Left lobe of liver (tissue), 2 donors: ENCODE measurements around the gene ABCB6. TPM values are rescaled to one million over a fixed set of nuclear protein-coding genes. Genes with fewer than 3 reads are reported as not detected.
"Not testable (repeated sequence)": the region's sequence is repeated elsewhere in the genome, so short reads cannot be mapped to it uniquely, and the experiment has no call there.

ENCODE experiments used
- ATAC-seq: fragments of 200-7000 bp; cut with Tn5 transposase; one replicate; pipeline ENCODE4 v1.9.1; 2020; ENCODE audit warnings: mild to moderate bottlenecking, moderate library complexity
- DNase-seq: peaks from one replicate; pipeline ENCODE4 v3.0.0-alpha.2; 2020; ENCODE audit warnings: low spot score
- total RNA-seq: library from RNA; stranded (reverse); gene quantifications from one replicate; pipeline ENCODE4 v1.2.1, GENCODE V29; 2021
- donor health status: DM: no; HTN: no; CAD: no; lungs with moderate emphysema.
- donor health status: DM: no; HTN: yes; CAD: no.

ABCB6 gene
- 53.5 TPM for total RNA-seq

DNA sequence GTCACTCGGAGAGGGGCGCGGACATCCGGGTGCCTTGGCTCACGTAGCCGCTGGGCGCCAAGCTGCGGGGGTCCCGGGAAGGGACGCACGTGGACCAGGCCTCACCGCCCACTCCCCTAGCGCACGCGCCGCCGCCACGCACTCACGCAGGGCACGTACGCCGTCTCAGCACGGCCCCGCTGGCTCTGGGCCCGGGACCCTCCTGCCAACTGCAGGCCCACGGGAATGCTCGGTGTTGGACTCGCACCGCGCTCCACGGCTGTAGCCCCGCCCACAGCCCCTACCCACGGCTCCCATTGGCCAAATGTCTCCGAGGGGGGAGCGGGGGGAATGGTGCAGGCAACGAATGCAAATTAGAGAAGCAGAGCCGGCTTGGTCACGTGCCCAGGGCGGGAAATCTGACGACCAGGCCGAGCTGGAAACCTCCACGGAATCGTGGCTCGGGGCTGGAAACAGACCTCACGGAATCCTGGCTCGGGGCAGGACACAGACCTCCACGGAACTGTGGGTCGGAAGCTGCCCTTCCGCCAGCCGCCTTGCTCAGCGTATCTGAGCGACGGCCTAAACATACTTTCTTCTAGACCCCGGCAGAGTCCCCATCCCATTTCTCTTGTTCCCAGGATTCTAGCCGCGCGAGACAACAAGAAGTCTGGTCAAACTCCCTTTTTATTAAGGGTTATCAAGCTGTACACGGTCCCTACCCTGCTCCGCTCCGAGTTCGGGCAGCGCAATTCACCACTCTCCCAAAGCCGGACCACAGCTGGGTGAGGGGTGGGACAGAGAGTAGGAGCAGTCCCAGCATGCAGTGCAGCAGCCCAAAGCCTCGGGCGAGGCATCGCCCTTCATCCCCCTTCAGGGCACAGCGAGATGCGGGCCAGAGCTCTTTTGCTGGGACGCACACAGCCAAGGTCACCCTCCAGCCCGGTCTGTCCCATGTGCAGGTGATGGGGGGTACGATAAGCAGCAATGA lies at the start of gene ABCB6:
Gene ABCB6 (minus strand): TSS at position 227 of the 970 bp plus-strand sequence. CDS start 285 bp downstream, outside the sequence.
- ATAC-seq (peak; percentile 89), DNase-seq (peak; percentile 98)

DNA sequence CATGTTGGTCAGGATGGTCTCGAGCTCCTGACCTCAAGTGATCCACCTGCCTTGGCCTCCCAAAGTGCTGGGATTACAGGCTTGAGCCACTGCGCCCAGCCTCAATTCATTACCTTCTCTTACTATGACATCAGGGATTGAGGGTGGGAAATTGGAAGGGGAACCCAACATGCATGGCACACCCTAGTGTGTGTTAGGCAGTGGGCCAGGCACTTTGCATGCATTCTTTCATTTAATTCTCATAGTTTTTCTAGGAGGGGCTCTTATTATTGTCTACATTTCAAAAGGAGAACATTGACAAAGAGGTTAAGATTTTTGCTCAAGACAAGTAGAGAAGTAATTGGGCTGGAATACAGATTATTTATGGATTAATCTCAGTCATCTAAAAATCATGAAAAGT lies 49.5 kb upstream of the ABCB6 start:
- DNase-seq = no peak
- no peak for ATAC-seq

DNA sequence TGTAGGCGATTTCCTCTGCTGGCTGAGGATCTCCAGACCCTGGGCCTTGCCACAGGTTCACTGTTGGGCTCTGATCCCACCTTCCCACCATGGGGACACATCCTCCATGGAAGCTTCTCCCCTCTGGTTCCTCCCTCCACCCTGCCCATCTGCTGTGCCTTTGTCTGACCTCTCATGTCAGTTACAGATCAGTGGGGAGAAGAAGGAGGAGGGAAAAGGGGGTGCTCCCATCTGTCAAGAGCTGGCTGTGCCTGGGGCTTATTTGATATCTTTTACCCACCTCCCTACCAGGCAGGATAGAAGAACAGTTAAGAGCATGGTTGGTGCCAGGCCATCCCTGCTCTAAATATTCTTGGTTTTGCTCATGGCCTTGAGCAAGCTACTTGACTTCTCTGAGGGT lies 48.1 kb upstream of the ABCB6 start:
- DNase-seq (no peak), ATAC-seq (no peak)

DNA sequence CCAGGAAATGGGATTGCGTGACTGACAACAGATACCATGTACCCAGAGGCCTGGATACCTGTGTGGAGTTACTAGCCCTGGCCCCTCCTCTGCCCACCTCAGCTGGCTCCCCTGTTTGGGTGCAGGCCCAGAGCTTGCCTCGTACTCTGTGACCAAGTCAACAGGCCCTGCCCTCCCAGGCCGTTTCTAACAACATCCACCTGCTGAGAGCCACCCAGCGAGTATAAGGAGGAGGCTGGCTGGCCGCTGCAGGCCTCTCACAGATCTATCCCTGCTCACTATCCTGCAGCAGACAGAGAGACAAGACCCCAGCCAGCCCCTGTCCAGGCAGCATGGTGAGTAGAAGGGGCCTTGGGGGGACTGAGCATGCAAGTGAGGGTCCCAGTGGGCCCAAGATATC lies 47.5 kb upstream of the ABCB6 start:
- DNase-seq = no peak
- no peak for ATAC-seq

DNA sequence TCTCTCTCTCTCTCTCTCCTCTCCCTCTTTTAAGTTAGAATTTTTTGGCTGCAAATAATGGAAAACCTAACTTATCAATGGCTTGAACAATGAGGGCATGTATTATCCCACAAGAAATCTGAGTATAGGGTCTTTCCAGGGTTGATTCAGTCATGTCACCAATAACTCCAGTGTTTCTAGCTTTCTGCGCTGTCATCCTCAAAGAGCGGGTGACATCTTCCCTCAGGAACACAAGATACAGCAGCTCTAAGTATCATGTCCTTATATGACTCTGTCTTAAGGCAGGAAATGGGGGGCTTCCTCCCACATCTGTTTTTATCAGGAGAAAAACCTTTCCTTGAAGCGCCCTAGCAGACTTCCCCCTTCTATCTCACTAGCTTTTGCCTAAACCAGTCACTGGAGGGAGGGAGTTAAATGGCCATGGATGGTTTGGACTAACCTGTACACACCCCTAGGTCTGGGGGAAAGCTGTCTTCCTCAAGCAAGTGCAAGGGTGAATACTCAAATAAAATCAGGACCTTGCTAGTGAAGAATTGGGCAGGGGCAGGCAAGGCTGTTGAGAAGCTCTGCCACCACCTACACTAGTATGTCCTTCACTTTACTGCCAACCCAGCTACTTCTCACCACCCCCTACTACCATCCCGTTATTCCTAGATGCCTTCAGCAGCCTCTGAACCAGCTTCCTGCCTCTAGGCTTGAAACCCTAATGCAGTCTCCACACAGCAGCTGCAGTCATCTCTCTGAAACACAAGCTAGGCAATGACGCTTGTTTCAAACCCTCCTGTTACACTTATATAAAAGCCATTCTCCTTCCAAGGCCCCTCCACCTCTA lies 42.5 kb upstream of the ABCB6 start:
- ATAC-seq = no peak

DNA sequence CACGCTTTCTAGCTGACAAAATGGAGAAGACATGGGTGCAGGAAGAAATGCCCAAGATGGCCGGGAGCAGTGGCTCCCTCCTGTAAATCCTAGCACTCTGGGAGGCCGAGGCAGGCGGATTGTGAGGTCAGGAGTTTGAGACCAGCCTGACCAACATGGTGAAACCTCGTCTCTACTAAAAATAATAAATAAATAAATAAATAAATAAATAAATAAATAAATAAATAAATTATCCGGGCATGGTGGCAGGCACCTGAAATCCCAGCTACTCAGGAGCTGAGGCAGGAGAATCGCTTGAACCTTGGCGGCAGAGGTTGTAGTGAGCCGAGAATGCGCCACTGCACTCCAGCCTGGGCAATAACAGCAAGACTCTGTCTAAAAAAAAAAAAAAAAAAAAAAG lies 40.2 kb upstream of the ABCB6 start:
- ATAC-seq, DNase-seq: not testable (repeated sequence)

More for the DNA sequence above, 42.5 kb upstream of the ABCB6 start:
- no peak for DNase-seq

DNA sequence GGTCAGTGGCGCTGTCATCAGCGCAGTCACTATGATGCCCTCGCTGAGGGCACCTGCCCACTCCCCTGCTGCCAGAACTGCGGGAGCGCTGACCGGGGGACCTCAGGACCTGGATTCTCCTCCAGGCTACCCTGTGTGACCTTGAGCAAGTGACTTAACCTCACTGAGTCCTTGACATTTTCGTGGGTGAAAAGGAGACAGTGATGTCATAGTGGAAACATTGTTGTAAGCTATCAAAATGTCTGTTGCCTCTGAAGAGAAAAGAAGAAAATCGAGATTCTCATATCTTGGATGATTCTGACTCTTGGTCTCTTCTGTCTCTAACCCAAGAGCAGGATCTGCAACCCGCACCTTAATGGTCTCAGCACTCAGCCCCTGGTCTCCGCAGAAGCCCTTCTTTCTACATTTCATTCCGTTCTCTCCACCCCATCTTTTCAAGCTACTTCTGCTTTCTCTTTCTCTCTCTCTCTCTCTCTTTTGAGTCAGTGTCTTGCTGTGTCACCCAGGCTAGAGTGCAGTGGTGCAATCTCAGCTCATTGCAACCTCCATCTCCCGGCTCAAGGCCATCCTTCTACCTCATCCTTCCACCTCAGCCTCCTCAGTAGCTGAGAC lies 35.9 kb upstream of the ABCB6 start:
- no peak for DNase-seq
- peak; percentile 14 for ATAC-seq

DNA sequence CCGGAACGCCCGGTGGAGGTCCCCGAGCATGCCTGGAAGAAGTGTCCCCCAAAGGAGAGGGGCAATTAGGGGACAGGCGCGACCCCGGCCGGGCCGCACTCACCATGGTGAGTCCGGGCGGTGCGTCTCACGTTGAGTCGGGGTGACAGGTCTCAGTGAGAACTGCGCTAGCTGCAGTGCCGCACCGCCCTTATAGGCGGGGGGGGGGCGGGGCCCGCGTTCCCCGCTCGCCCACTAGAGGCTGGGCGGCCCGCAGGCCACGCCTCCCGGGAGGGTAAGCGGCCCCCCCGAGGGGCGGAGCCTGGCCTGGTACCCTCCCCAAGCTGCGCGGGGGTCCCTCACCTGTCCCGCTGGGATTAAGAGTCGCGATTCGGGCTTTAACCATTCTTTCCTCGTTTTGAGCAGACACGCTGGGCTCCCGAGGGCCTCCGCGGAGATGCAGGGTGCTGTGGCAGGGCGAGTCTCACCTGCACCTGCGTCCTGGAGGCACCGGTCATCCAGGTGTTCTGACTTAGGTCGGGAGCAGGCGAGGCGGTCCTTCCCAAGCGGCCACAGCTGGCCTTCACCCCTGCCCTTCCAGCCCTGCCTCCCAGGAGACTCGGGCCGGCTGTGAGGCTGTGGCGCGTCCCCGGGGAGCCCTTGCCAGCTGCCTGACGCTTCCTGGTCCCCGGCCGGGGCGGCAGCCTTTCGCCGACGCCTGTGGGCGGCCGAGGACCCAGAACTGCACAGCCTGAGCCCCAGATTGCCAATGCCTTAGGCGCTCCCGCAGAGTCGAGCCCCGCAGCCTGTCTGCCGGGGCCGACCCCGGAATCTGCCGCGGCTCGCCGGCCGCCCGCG lies 35.2 kb upstream of the ABCB6 start, which contains the start of gene TUBA4A:
Gene TUBA4A (minus strand): TSS at position 166 of the 837 bp plus-strand sequence. CDS start 60 bp downstream, at position 106.
- ATAC-seq (peak; percentile 86), DNase-seq (peak; percentile 91)

DNA sequence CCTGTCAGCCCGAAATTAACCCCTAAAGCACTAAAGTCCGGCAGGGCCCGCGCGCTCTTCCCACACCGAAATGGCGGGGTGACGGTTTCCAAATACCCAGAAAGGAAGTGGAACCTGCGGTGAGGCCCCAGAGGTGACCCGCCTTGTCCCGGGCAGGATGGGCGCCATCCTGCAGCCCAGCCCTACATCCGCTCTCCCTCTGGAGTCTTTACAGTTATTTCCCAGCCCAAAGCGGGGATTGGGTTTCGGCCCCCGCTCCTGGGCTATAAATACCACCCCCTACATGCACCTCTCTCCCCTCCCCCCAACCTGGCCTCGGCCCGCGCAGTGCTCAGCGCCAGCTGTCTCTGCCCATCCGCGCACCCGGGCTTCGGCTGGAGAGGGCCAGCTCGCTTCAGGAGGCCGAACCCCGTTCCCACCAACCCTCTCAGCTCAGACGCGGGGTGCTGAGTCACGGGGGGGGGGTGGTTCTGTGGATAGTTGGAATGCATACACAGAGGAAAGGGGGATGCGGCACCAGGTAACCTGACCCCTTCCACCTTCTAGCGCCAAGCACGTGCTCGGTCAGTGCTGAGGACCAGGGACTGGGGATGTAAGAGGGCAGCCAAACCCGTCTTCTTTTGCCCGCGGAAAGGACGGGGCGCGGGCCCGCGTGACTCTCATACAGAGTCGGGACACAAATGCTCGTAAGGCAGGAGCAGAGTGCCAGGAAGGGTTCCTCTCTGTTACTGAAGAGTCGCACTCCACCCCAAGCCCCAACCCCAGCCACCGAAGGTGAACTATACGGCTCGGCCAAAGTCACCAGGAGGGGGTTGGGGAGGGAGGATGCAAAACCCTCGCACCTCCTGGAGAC lies 34.4 kb upstream of the ABCB6 start, which contains the start of gene TUBA4B:
Gene TUBA4B (plus strand): TSS at position 344 of the 853 bp plus-strand sequence. CDS start 165 bp downstream, at position 509.
- DNase-seq = no peak

DNA sequence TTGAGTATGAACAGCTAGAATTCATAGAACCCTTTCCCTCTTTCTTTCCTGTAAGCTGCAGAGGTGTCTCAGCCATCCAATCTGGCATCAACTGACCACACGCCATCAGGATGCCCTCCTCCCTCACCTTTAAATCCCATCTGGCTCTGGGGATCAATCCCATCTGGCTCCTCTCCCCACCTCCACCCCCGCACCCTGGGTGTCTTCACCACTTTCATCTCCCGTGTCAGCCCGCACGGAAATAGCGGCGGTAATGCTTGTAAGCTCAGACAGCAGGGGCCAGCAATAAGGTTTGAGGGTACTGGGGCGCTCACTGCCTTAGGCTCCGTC lies 33.8 kb upstream of the ABCB6 start:
- ATAC-seq = no peak
- DNase-seq = no peak

More for the DNA sequence above, 34.4 kb upstream of the ABCB6 start, which contains the start of gene TUBA4B:
- peak; percentile 7 for ATAC-seq

DNA sequence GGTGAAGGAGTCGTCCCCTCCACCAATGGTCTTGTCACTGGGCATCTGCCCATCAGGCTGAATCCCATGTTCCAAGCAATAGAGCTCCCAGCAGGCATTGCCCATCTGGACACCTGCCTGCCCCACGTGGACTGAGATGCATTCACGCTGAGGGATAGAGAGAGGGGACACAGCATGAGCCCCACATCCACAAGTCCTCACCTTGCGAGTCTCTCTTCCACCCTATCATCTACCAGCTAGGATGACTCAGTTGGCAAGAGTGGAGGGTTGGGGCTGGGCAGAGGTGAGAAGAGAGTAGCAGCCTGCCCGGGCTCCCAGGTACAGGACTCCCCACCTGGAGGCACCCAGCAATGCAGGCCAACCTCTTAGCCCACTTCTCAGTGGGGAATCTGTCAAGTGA lies 33.3 kb upstream of the ABCB6 start:
- no peak for ATAC-seq
- no peak for DNase-seq

DNA sequence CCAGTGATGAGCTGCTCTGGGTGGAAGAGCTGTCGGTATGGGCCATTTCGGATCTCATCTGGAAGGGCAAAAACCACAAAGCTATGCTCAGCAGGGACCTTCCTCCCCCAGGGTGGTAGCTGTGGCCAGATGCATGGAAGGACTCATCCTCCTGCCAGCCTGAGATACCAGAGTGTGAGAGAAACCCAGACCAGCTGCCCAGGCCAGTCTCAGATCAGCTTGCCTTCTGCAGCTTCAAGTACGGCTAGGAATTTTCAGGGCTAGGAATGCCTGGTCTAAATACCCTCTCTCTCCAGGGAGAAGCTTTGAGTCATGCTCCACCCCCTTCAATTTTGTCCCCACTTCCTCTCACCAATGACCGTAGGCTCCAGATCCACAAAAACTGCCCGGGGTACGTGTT lies 32.9 kb upstream of the ABCB6 start:
- ATAC-seq = no peak
- no peak for DNase-seq

DNA sequence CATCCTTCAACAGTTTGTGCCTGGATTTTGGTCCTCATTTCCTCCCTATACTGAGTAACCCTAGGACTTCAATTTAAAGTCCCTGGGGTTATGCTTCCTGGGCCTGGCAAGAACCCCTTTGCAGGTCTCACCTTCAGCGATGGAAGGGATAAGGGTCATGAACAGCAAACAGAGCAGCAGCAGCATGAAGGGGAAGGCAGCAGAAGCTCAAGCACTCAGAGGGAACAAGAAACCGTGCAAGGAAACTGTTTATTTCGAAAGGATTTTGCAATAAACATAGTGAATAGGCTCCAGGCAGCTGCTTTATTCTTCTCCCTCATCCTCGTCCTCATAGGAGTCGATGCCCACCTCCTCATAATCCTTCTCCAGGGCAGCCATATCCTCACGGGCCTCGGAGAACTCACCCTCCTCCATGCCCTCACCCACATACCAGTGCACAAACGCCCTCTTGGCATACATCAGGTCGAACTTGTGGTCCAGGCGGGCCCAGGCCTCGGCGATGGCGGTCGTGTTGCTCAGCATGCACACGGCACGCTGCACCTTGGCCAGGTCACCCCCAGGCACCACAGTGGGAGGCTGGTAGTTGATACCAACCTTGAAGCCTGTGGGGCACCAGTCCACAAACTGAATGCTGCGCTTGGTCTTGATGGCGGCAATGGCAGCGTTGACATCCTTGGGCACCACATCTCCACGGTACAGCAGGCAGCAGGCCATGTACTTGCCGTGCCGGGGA lies 31.5 kb upstream of the ABCB6 start:
- no peak for ATAC-seq
- no peak for DNase-seq

DNA sequence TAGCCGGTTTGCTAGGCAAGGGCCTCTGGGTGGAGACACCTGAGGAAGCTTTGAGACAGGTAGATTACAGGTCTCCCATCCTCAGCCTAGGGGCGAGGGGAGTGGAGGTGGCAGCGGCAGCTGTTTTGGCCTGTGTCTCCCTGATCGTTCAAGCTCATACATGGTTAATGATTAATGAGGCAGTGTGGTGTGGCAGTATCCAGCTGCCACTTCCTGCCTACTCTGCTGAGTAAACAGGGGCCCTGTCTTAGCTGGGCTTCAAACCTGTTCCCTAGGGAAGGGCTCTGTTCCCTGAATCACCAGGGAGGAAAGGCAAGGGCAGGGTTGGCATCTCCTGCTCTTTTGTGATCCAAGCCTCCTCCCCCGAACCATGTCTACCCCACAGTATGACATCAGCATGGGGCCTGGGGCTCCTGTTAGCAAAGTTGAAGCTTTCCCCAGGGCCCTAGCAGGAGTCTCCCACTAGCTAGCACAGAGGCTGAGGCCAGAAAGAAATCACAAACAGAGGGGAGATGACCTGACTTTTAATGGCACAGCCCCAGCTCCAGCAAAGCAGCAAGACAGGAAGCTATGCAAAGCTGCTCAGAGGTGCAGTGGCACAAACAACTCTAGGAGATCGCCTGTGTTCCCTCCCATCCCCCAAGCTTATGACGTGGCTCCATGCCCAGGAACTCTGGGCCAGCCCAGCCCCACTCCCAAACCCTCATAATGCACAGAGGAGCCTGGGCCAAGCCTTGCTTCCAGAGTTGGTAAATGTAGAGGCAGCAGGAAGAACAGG lies 30.6 kb upstream of the ABCB6 start:
- peak; percentile 91 for DNase-seq
- peak; percentile 71 for ATAC-seq

DNA sequence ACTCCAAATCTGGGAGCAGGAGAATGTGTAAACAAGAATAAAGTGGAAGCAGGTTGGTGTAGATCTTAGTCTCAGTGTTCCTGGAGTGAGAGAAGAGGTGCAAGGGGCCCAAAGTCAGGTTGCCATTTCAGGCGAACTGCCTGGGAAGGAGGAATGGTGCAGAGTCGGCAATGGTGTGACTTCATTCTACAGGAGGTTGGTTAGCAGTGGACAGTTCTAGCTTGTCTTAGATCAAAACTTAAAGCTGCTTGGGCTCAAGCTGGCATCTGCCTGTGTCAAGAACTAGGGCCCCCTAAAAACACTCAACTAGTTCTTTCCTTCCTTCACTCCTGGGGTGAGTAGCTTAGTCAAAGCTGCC lies 30.1 kb upstream of the ABCB6 start:
- DNase-seq = no peak
- ATAC-seq = no peak

DNA sequence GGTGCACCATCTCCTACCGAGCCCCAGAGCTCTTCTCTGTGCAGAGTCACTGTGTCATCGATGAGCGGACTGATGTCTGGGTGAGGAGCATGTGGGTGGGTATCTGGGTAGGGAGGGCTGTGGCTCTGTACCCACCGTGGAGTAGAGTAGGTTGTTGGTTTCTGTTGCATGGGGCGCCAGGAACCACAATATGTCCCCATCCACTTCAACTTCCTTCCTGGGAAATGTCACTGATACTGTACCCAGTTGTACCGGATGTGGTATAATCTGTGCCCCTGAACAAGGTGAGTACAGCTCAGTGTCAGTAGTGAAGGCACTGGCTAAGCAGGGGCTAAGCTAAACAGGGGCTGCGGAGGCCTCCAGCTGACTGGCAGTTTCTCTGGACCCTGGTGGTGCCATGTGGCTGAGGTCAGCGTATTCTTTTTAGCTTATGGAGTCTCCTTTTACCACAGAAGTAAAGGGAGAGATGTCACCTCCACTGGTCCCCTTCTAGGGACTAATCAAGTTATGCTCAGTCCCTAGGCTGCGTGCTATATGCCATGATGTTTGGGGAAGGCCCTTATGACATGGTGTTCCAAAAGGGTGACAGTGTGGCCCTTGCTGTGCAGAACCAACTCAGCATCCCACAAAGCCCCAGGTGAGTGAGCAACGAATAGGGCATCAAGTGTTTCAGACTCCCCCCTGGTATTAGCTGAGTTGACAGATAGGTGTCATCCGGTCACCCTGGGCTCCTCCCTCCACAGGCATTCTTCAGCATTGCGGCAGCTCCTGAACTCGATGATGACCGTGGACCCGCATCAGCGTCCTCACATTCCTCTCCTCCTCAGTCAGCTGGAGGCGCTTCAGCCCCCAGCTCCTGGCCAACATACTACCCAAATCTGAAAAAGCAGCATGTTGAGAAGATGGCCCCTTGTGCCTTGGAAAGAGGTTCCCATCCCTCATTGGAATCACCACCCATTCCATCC lies 29.2 kb upstream of the ABCB6 start:
- DNase-seq = no peak

DNA sequence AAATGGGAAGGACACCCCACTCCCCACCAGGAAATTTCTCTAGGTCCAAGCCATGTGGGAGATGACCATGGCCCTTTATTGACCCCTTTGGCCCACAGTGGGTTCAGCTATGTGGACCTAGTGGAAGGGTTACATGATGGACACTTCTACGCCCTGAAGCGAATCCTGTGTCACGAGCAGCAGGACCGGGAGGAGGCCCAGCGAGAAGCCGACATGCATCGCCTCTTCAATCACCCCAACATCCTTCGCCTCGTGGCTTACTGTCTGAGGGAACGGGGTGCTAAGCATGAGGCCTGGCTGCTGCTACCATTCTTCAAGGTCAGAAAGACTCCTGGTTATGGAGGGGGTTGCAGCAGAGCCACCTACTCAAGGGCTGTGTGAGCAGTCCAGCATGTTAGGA lies 27.8 kb upstream of the ABCB6 start:
- DNase-seq (no peak), ATAC-seq (no peak)

More for the DNA sequence above, 29.2 kb upstream of the ABCB6 start:
- ATAC-seq = no peak
